ENCODE measurements around the gene MOGAT1.
"Not testable (repeated sequence)": the region's sequence is repeated elsewhere in the genome, so short reads cannot be mapped to it uniquely, and the experiment has no call there.

Gene MOGAT1

DNA sequence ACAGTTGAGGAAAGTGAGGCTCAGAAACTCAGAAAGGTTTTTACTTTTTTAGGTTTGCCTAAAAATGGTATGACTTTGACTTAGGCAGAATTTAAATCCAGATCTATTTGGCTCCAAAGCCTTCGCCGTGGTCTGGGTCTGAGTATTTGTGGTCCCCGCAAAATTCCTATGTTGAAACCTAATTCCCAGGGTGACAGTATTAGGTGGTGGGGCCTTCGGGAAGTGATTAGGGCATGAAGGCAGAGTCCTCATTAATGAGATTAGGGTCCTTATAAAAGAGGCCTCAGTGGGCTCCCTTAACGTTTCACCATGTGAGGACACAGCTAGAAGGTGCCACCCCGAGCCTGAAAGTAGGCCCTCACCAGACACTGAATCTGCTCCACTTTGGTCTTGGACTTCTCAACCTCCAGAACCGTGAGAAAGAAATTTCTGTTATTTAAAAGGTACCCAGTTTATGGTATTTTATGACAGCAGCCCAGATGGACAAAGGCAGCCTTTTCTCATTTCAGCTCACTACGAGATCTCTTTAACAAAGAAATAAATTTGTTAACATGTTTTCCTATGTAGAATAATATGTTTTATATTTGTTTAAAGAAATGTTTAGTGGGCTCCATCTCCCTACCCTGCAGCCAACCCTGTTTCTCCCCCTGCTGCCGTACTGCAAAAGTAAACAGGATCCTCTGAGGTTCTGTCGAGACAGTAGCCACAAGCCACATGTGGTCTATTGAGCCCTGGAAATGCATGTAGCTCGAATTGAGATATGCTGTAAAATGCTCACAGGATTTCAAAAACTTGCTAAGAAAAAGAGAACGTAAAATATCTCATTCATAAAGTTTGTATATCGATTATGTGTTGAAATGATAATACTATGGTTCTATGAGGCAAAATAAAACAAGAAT lies 80.6 kb downstream of the MOGAT1 start:
- Mint-ChIP-seq H3K36me3 (ENCODE audit: low read depth) (no peaks in the 10 kb centered on the region), H3K9me3 (peaks cover 4% of the 10 kb centered on the region), H3K4me3 (peak overlapping the region in 1 of 3 experiments; percentile 13), H3K4me1 (peaks cover 51% of the 10 kb centered on the region), H3K27ac (peak overlapping the region; percentile 90 to 96 (median 92)), H3K27me3 (ENCODE audit: low read depth) (peaks cover 4% of the 10 kb centered on the region)
- TF ChIP-seq, protein P1, sequence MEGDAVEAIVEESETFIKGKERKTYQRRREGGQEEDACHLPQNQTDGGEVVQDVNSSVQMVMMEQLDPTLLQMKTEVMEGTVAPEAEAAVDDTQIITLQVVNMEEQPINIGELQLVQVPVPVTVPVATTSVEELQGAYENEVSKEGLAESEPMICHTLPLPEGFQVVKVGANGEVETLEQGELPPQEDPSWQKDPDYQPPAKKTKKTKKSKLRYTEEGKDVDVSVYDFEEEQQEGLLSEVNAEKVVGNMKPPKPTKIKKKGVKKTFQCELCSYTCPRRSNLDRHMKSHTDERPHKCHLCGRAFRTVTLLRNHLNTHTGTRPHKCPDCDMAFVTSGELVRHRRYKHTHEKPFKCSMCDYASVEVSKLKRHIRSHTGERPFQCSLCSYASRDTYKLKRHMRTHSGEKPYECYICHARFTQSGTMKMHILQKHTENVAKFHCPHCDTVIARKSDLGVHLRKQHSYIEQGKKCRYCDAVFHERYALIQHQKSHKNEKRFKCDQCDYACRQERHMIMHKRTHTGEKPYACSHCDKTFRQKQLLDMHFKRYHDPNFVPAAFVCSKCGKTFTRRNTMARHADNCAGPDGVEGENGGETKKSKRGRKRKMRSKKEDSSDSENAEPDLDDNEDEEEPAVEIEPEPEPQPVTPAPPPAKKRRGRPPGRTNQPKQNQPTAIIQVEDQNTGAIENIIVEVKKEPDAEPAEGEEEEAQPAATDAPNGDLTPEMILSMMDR (IDR thresholded peaks at IDR 0.05; ENCODE audit: unreplicated experiment in 3 of 3): no peak

DNA sequence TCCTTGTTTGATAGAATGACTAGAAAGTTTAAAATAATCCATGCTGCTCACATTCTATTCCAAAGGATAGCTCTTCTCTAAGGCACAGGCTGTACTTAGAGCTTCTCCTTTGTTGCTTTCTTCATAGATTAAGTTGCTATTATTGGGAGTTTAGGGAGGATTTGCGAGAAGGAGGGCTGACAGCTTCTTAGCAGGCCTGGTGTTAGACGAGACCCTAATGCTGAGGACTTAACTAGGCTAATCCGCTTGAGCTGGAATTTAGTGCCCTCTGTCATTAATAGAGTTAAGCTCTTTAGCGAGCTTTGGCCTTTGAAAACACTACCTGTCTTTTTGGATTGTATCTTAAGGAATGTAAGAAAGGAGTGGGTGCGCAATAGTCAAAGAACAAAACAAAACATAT lies 81.3 kb downstream of the MOGAT1 start:
- TF ChIP-seq, protein P1 (IDR thresholded peaks at IDR 0.05; ENCODE audit: unreplicated experiment in 3 of 3): no peak
- peak overlapping the region; percentile 90 to 96 (median 92) for H3K27ac Mint-ChIP-seq
- peak overlapping the region in 2 of 3 experiments; percentile 13 to 34 for H3K4me3 Mint-ChIP-seq
- no peaks in the 10 kb centered on the region for H3K36me3 Mint-ChIP-seq (ENCODE audit: low read depth)
- H3K4me1 Mint-ChIP-seq: peaks cover 53% of the 10 kb centered on the region
- peaks cover 4% of the 10 kb centered on the region for H3K27me3 Mint-ChIP-seq (ENCODE audit: low read depth)
- H3K9me3 Mint-ChIP-seq: peaks cover 4% of the 10 kb centered on the region

DNA sequence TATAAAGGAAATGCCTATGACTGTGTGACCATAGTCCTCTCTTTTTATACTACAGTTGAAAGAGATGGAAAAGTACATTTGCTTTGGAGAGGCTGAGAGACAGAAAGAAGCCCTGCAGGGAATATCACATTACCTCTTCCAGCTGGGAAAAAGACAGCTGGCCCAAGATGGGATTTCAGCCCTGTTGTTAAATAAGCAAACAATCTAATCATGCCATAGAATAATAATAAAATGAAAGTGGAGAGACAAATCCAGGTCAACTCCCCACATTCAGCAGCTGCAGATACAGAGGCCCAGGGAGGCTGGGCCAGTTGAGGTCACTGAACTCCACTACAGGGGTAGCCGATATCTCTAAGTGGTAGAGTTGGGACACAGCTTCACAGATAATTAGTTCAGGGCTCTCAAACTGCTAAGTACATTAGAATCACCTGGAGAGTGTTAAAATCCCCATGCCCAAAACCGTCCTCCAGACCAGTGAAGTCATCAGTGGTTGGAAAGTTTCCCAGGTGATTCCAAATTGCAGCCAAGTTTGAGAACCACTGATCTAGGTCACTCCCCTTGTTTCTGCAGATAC lies 81.9 kb downstream of the MOGAT1 start:
- H3K4me1 Mint-ChIP-seq: peaks cover 53% of the 10 kb centered on the region
- H3K4me3 Mint-ChIP-seq: peak overlapping the region in 2 of 3 experiments; percentile 13 to 34
- TF ChIP-seq, protein P1 (IDR thresholded peaks at IDR 0.05; ENCODE audit: unreplicated experiment in 3 of 3): no peak
- peaks cover 4% of the 10 kb centered on the region for H3K27me3 Mint-ChIP-seq (ENCODE audit: low read depth)
- peaks cover 4% of the 10 kb centered on the region for H3K9me3 Mint-ChIP-seq
- H3K36me3 Mint-ChIP-seq (ENCODE audit: low read depth): no peaks in the 10 kb centered on the region
- peak overlapping the region; percentile 90 to 96 (median 92) for H3K27ac Mint-ChIP-seq

DNA sequence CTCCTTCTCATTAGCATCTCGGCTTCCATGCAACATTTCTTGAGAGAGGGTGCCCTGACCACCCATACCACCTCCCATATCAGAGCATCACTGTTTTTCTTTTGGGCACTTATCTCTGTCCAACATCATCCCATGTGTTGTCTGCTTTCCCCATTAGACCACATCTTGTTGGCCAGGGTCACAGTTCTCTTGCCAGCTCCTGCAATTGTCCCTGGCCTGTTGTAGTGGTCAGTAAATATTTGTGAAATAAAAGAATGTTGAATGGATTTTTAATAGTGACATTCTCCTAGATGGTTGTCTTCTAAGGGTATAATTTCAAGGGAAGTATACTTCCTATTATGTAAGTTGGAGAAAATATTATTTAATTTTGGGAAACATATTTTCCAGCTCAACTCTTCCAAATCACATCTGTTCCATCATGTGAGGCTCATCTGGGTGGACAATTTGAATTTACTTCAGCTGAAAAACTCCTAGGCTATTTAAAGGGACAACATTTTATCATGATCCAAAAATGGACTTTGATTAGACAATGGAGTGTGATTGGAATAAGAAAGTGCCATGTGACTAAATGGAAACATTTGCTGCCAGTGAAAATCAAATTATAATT lies 83.0 kb downstream of the MOGAT1 start:
- Mint-ChIP-seq H3K36me3 (ENCODE audit: low read depth) (no peaks in the 10 kb centered on the region), H3K4me1 (peaks cover 53% of the 10 kb centered on the region), H3K4me3 (peak overlapping the region in 1 of 3 experiments; percentile 60), H3K9me3 (peaks cover 4% of the 10 kb centered on the region), H3K27me3 (ENCODE audit: low read depth) (no peaks in the 10 kb centered on the region), H3K27ac (peak overlapping the region; percentile 90 to 96 (median 92))
- TF ChIP-seq, protein P1 (IDR thresholded peaks at IDR 0.05; ENCODE audit: unreplicated experiment in 3 of 3): no peak

DNA sequence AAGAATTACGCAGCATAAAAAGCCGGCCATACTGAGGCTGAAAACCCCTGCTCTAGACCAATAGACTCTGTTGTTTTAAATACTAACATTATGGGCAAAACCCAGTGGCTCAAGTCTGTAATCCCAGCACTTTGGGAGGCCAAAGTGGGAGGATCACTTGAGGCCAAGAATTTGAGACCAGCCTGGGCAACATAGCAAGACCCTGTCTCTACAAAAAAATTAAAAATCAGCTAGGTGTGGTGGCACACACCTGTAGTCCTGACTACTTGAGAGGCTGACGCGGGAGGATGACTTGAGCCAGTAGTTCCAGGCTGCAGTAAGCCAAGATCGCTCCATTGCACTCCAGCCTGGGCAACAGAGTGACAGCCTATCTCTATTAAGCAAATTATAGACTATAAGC lies 84.1 kb downstream of the MOGAT1 start:
- not testable (repeated sequence) for H3K4me3 Mint-ChIP-seq; H3K36me3 Mint-ChIP-seq (ENCODE audit: low read depth); H3K27ac Mint-ChIP-seq; H3K27me3 Mint-ChIP-seq (ENCODE audit: low read depth); H3K9me3 Mint-ChIP-seq
- peaks cover 53% of the 10 kb centered on the region for H3K4me1 Mint-ChIP-seq

DNA sequence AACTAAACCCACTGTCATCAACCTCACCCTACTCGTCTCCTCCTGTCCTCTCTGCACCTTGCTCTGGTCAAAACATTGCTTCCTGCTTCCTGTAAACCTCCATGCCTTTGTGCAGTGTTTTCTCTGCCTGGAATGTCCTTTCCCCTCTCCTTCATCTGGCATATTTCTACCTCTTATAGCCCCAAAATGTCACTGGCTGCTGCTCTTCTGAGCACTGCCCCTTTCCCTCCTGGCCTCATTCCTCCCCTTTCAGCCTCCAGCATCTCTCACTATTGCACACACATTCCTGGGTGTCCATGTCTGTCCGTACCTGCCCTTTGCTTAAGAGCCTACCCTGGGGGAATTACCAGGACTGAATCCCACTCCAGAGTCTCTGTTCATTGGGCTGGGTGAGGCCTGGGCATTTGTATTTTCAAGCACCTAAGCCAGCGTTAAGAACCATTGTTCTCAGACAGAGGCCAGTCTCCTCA lies 84.9 kb downstream of the MOGAT1 start:
- Mint-ChIP-seq H3K27me3 (ENCODE audit: low read depth) (no peaks in the 10 kb centered on the region), H3K27ac (peak overlapping the region in 1 of 3 experiments; percentile 3), H3K9me3 (peaks cover 4% of the 10 kb centered on the region), H3K4me1 (peaks cover 48% of the 10 kb centered on the region), H3K4me3 (no peak overlapping the region), H3K36me3 (ENCODE audit: low read depth) (no peaks in the 10 kb centered on the region)
- TF ChIP-seq, protein P1 (IDR thresholded peaks at IDR 0.05; ENCODE audit: unreplicated experiment in 3 of 3): no peak

Data from nephron (organoid).